ENCODE data around the gene TMCO1.
"Not testable (repeated sequence)": the region's sequence is repeated elsewhere in the genome, so short reads cannot be mapped to it uniquely, and the experiment has no call there.

Gene TMCO1

GRCh38 chr1:165742194-165742593 lies 26.5 kb downstream of the TMCO1 start:
- Histone ChIP-seq H3K27ac (no peak overlapping the region), H3K4me3 (no peak overlapping the region)
- DNase-seq (ENCODE audit: low spot score): no peak
- TF ChIP-seq, protein P1, sequence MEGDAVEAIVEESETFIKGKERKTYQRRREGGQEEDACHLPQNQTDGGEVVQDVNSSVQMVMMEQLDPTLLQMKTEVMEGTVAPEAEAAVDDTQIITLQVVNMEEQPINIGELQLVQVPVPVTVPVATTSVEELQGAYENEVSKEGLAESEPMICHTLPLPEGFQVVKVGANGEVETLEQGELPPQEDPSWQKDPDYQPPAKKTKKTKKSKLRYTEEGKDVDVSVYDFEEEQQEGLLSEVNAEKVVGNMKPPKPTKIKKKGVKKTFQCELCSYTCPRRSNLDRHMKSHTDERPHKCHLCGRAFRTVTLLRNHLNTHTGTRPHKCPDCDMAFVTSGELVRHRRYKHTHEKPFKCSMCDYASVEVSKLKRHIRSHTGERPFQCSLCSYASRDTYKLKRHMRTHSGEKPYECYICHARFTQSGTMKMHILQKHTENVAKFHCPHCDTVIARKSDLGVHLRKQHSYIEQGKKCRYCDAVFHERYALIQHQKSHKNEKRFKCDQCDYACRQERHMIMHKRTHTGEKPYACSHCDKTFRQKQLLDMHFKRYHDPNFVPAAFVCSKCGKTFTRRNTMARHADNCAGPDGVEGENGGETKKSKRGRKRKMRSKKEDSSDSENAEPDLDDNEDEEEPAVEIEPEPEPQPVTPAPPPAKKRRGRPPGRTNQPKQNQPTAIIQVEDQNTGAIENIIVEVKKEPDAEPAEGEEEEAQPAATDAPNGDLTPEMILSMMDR (IDR thresholded peaks at IDR 0.05): no peak

DNA sequence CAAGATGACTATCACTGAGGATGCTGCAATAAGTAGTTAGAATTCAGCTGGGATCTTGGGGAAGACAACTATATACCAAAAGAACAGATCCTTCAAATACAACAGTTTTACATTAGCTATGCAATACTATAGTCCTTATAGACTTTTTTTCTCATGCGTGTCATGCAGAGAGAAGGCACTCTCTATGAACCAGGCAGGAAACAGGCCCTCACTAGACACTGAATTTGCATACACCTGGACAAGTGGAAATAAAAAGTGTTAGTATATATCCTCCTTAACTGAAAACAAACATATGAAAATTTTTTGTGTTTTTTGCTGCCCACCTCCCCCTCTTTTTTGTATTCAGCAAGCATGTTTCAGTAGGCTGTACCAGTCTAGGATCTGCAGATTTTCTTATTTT lies 29.9 kb downstream of the TMCO1 start:
- TF ChIP-seq, protein P1 (IDR thresholded peaks at IDR 0.05): no peak
- H3K27ac ChIP-seq: no peak overlapping the region
- no peak for DNase-seq (ENCODE audit: low spot score)
- no peak overlapping the region for H3K4me3 ChIP-seq

- Histone ChIP-seq H3K27ac (no peak overlapping the region), H3K4me3 (no peak overlapping the region)
- DNase-seq (ENCODE audit: low spot score): no peak
- TF ChIP-seq, protein P1 (IDR thresholded peaks at IDR 0.05): no peak
Observed at GRCh38 chr1:165737196-165737595, 31.5 kb downstream of the TMCO1 start.

- TF ChIP-seq, protein P1 (IDR thresholded peaks at IDR 0.05): no peak
- Histone ChIP-seq H3K27ac (no peak overlapping the region), H3K4me3 (no peak overlapping the region)
- DNase-seq (ENCODE audit: low spot score): no peak
Observed at GRCh38 chr1:165734906-165735305, 33.8 kb downstream of the TMCO1 start.

GRCh38 chr1:165726841-165727240 lies 41.8 kb downstream of the TMCO1 start:
- H3K27ac ChIP-seq: no peak overlapping the region
- TF ChIP-seq, protein P1 (IDR thresholded peaks at IDR 0.05): no peak
- H3K4me3 ChIP-seq: no peak overlapping the region
- no peak for DNase-seq (ENCODE audit: low spot score)

DNA sequence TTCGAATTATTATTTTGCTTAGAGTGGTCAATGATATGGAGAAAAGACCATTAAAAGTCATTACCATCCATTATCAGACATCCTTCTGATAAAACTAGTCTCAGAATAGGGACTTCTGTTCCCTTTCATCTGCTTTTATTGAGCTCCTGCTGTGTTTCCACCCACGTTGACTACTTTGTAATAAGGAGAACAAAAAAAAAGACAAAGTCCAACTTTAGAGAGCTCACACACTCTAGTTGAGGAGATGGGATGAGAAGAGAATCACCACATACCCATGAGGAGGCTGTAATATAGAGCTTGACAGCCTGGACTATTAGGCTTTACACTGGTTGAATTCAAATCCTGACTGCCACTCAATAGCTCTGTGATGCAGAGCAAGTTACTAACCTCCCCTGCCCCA lies 42.5 kb downstream of the TMCO1 start:
- Histone ChIP-seq H3K27ac (no peak overlapping the region), H3K4me3 (no peak overlapping the region)
- TF ChIP-seq, protein P1 (IDR thresholded peaks at IDR 0.05): no peak
- DNase-seq (ENCODE audit: low spot score): no peak

DNA sequence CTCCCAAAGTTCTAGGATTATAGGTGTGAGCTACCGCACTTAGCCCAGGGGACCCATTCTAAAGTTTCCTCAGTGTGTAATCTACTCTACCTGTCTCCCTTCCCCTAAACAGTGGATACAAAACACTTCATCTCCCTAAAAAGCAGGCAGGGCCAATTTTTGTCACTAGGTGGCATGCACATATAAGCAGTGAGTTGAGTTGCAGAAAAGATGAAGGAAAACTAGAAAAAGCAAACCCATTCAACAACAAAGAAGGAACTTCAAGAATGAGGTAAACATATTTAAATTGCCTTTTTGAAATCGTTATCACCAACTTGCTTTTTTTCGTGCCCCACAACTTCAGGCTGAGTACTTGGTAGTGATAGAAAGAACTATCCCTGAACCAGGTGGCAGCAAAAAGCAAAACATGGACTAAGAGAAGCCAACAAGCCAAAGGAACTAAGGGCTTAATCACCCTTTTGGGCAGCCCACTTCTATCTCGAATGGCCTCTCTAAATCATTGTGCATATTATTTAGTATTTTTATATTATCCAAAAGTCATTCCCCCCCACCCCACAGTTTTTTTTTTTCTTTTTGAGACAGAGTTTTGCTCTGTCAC lies 50.7 kb downstream of the TMCO1 start:
- DNase-seq (ENCODE audit: low spot score): no peak
- TF ChIP-seq, protein P1 (IDR thresholded peaks at IDR 0.05): peak; percentile 33
- no peak overlapping the region for H3K4me3 ChIP-seq
- H3K27ac ChIP-seq: no peak overlapping the region

- H3K27ac ChIP-seq; H3K4me3 ChIP-seq; DNase-seq (ENCODE audit: low spot score): not testable (repeated sequence)
Observed at GRCh38 chr1:165716265-165717051, 52.2 kb downstream of the TMCO1 start.
